Neural cell (in vitro differentiated cells): ENCODE data around the gene PLXNB1. TPM values are rescaled to one million over a fixed set of nuclear protein-coding genes. Genes with fewer than 3 reads are reported as not detected.

Experiments
- H2AFZ ChIP-seq: fragments of 200-600, 300-800 bp; sonication (generic), shearing (Covaris generic); 2 replicates; pipeline ENCODE4 v1.6.0; 2014; ENCODE audit warnings: low read depth, mild to moderate bottlenecking, antibody characterized with exemption, low read length, moderate library complexity
- H3F3A ChIP-seq: fragments of 200-600 bp; shearing (Covaris generic); 2 replicates; pipeline ENCODE4 v1.6.1; 2016; ENCODE audit warnings: mild to moderate bottlenecking, moderate library complexity, mixed read lengths, antibody characterized with exemption, low read length; ENCODE audit not compliant: insufficient read depth, poor library complexity, severe bottlenecking
- H3K27ac ChIP-seq: fragments of 200-600, 300-800 bp; sonication (generic), shearing (Covaris generic); 2 replicates; pipeline ENCODE4 v1.5.1; 2014; ENCODE audit warnings: mild to moderate bottlenecking, low read length, moderate library complexity
- H3K27me3 ChIP-seq: fragments of 300-800, 200-600 bp; sonication (generic), shearing (Covaris generic); 2 replicates; pipeline ENCODE4 v1.6.0; 2014; ENCODE audit warnings: mild to moderate bottlenecking, low read depth, low read length, moderate library complexity; ENCODE audit not compliant: insufficient read depth
- H3K36me3 ChIP-seq: fragments of 300-800, 200-600 bp; sonication (generic), shearing (Covaris generic); 2 replicates; pipeline ENCODE4 v1.5.1; 2014; ENCODE audit warnings: mild to moderate bottlenecking, antibody characterized with exemption, low read length, moderate library complexity; ENCODE audit not compliant: insufficient read depth
- H3K4me2 ChIP-seq: fragments of 300-800, 200-600 bp; sonication (generic), shearing (Covaris generic); 2 replicates; pipeline ENCODE4 v1.6.0; 2014; ENCODE audit warnings: mild to moderate bottlenecking, low read length
- H3K4me3 ChIP-seq: fragments of 300-800, 200-600 bp; sonication (generic), shearing (Covaris generic); 2 replicates; pipeline ENCODE4 v1.5.1; 2014; ENCODE audit warnings: mild to moderate bottlenecking, low read length, moderate library complexity
- H3K79me2 ChIP-seq: fragments of 200-600 bp; shearing (Covaris generic); replicated peaks from 2 replicates; pipeline ENCODE4 v1.6.0; 2014; ENCODE audit warnings: mild to moderate bottlenecking, low read length, moderate library complexity; ENCODE audit not compliant: insufficient read depth
- H3K9ac ChIP-seq: fragments of 300-800, 200-600 bp; sonication (generic), shearing (Covaris generic); 2 replicates; pipeline ENCODE4 v1.6.1; 2016; ENCODE audit warnings: mild to moderate bottlenecking, low read length, mixed read lengths
- H3K9me2 ChIP-seq: fragments of 200-600 bp; shearing (Covaris generic); 2 replicates; pipeline ENCODE4 v1.6.1; 2016; ENCODE audit warnings: mild to moderate bottlenecking, low read length, mixed read lengths; ENCODE audit not compliant: insufficient read depth
- H3K9me3 ChIP-seq: fragments of 200-600, 300-800 bp; sonication (generic), shearing (Covaris generic); 2 replicates; pipeline ENCODE4 v1.6.1; 2016; ENCODE audit warnings: mild to moderate bottlenecking, mixed run types, low read length, moderate library complexity, mixed read lengths
- H4K20me1 ChIP-seq: fragments of 200-600 bp; shearing (Covaris generic); 2 replicates; pipeline ENCODE4 v1.6.1; 2016; ENCODE audit warnings: mild to moderate bottlenecking, mixed run types; ENCODE audit not compliant: insufficient read depth
- EP300 ChIP-seq: fragments of 450-650 bp; conservative IDR thresholded peaks from 2 replicates; pipeline ENCODE4 v1.6.1; 2014; ENCODE audit warnings: antibody characterized with exemption, mild to moderate bottlenecking, moderate library complexity; ENCODE audit not compliant: poor library complexity, severe bottlenecking
- EZH2 ChIP-seq: fragments of 200-600, 300-800 bp; shearing (Covaris generic), sonication (generic); IDR thresholded peaks from 2 replicates; pipeline ENCODE4 v1.6.1; 2014; ENCODE audit warnings: antibody characterized with exemption, low read length, borderline replicate concordance, mild to moderate bottlenecking; ENCODE audit not compliant: insufficient read depth, poor library complexity, severe bottlenecking
- MXI1 ChIP-seq: fragments of 450-650 bp; conservative IDR thresholded peaks from 2 replicates; pipeline ENCODE4 v1.6.1; 2014; ENCODE audit warnings: antibody characterized with exemption, mild to moderate bottlenecking; ENCODE audit not compliant: poor library complexity, severe bottlenecking
- POLR2AphosphoS5 ChIP-seq: IDR thresholded peaks from 2 replicates; pipeline ENCODE4 v1.6.1; 2012
- RAD21 ChIP-seq: fragments of 450-650 bp; conservative IDR thresholded peaks from 2 replicates; pipeline ENCODE4 v1.6.1; 2014; ENCODE audit warnings: antibody characterized with exemption, mild to moderate bottlenecking, moderate library complexity
- SMC3 ChIP-seq: fragments of 450-650 bp; conservative IDR thresholded peaks from 2 replicates; pipeline ENCODE4 v1.6.1; 2014; ENCODE audit warnings: antibody characterized with exemption, mild to moderate bottlenecking, moderate library complexity; ENCODE audit not compliant: poor library complexity
- TAF1 ChIP-seq: IDR thresholded peaks from 2 replicates; pipeline ENCODE4 v1.6.1; 2012; ENCODE audit warnings: low read depth
- polyA plus RNA-seq: library from polyadenylated mRNA; depleted of rRNA; stranded (reverse); fragments of >200 nt; gene quantifications from 2 replicates; pipeline ENCODE4 v1.2.3, GENCODE V29; 2014
- TF ChIP-seq, protein P1 (sequence below): IDR thresholded peaks from 2 replicates; pipeline ENCODE4 v1.6.1; 2012; ENCODE audit warnings: borderline replicate concordance
- TF ChIP-seq, protein P2 (sequence below): fragments of 450-650 bp; IDR thresholded peaks from 2 replicates; pipeline ENCODE4 v1.5.1; 2014; ENCODE audit warnings: antibody characterized with exemption, mild to moderate bottlenecking, moderate library complexity; ENCODE audit not compliant: poor library complexity, severe bottlenecking

The PLXNB1 gene
- polyA plus RNA-seq, 1 donor from 2014 or later, result 134 TPM

DNA sequence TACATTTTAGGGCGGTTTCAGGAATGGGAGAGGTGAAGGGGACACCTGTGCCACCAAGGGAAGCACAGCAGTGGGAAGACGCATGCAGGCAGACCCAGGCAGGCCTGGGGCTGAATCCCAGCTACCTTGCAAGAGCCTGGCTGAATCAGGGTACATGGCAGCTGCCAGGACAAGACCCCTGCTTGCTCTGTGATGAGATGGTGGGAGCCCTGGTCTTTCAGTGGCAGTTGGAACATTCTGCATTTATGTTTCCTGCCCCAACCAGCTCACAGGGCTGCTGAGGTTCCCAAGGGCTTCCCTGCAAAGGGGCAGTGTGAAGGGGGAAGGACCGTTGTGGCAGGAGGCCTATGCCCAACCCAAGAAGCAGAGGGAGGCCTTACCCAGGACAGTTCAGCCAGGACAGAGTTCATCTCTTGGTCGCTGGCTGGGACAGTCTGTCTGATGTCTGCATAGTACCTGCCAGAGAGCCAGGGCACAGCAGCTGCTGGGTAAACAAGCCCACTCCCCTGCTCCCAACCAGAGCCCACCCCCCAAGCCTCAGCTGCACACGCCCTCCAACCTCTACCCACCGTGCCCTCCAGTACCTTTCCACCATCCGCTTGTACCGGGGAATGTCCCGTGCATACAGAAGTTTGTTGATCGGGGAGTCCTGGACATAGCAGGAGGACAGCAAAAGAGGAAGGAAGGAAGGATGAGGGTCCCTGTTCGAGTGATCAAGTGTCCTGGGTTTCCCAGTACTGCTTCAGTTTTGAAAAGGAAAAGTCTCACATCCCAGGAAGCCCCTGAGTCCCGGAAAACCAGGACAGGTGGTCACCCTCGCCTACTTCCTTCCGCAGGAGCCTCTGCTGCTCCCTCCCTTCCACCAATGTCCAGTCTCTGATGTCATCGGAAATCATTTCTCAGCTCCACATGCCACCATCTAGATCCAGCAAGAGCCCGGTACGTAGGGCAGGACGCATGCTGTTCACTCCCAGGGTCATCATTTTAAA lies 23.1 kb downstream of the PLXNB1 start:
- no peak overlapping the region for H3K4me2 ChIP-seq
- no peak overlapping the region for H3K4me3 ChIP-seq
- H3K9me3 ChIP-seq, result no peaks in the 10 kb centered on the region
- no peaks in the 10 kb centered on the region for H3F3A ChIP-seq
- no peak overlapping the region for H3K27ac ChIP-seq
- no peaks in the 10 kb centered on the region for H3K79me2 ChIP-seq
- H3K9ac ChIP-seq, result no peak overlapping the region
- H4K20me1 ChIP-seq, result no peaks in the 10 kb centered on the region
- no peaks in the 10 kb centered on the region for H3K27me3 ChIP-seq
- no peaks in the 10 kb centered on the region for H3K9me2 ChIP-seq
- TF ChIP-seq, protein P1, sequence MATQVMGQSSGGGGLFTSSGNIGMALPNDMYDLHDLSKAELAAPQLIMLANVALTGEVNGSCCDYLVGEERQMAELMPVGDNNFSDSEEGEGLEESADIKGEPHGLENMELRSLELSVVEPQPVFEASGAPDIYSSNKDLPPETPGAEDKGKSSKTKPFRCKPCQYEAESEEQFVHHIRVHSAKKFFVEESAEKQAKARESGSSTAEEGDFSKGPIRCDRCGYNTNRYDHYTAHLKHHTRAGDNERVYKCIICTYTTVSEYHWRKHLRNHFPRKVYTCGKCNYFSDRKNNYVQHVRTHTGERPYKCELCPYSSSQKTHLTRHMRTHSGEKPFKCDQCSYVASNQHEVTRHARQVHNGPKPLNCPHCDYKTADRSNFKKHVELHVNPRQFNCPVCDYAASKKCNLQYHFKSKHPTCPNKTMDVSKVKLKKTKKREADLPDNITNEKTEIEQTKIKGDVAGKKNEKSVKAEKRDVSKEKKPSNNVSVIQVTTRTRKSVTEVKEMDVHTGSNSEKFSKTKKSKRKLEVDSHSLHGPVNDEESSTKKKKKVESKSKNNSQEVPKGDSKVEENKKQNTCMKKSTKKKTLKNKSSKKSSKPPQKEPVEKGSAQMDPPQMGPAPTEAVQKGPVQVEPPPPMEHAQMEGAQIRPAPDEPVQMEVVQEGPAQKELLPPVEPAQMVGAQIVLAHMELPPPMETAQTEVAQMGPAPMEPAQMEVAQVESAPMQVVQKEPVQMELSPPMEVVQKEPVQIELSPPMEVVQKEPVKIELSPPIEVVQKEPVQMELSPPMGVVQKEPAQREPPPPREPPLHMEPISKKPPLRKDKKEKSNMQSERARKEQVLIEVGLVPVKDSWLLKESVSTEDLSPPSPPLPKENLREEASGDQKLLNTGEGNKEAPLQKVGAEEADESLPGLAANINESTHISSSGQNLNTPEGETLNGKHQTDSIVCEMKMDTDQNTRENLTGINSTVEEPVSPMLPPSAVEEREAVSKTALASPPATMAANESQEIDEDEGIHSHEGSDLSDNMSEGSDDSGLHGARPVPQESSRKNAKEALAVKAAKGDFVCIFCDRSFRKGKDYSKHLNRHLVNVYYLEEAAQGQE, result no peak
- TF ChIP-seq RAD21 (no peak), EP300 (no peak), EZH2 (no peak), POLR2AphosphoS5 (no peak), SMC3 (no peak), MXI1 (no peak), TAF1 (no peak)
- TF ChIP-seq, protein P2, sequence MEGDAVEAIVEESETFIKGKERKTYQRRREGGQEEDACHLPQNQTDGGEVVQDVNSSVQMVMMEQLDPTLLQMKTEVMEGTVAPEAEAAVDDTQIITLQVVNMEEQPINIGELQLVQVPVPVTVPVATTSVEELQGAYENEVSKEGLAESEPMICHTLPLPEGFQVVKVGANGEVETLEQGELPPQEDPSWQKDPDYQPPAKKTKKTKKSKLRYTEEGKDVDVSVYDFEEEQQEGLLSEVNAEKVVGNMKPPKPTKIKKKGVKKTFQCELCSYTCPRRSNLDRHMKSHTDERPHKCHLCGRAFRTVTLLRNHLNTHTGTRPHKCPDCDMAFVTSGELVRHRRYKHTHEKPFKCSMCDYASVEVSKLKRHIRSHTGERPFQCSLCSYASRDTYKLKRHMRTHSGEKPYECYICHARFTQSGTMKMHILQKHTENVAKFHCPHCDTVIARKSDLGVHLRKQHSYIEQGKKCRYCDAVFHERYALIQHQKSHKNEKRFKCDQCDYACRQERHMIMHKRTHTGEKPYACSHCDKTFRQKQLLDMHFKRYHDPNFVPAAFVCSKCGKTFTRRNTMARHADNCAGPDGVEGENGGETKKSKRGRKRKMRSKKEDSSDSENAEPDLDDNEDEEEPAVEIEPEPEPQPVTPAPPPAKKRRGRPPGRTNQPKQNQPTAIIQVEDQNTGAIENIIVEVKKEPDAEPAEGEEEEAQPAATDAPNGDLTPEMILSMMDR, result no peak
- peaks cover 5% of the 10 kb centered on the region for H3K36me3 ChIP-seq
- no peak overlapping the region for H2AFZ ChIP-seq

DNA sequence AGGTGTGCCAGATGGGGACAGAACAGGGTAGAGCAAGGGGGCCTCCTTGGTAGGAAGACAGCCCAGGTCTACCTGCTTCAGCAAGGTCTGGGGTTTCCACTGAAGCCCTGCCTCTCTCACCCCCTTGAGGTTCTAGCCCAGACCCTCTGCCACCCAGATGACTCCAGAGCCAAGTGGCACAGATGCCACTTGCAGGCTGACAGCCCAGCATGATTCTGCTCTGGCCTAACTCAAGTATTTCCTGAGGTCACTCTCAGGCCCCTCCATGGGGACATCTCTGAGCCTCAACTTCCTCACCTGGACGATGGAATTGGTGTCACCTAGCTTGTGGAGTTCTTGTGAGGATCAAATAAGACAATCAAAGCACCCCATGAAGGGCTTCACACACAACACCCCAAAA lies 23.9 kb downstream of the PLXNB1 start:
- Histone ChIP-seq H3K4me3 (no peak overlapping the region), H2AFZ (no peak overlapping the region)

More for the DNA sequence above, 23.9 kb downstream of the PLXNB1 start:
- TF ChIP-seq RAD21 (no peak), POLR2AphosphoS5 (no peak), EP300 (no peak), SMC3 (no peak), EZH2 (no peak), MXI1 (no peak), TAF1 (no peak)
- TF ChIP-seq, protein P2, result no peak
- TF ChIP-seq, protein P1, result no peak
- Histone ChIP-seq H3K27ac (no peak overlapping the region), H3K79me2 (no peaks in the 10 kb centered on the region), H3K9me3 (no peaks in the 10 kb centered on the region), H3K9me2 (no peaks in the 10 kb centered on the region), H3K36me3 (peaks cover 5% of the 10 kb centered on the region), H3K4me2 (no peak overlapping the region), H4K20me1 (no peaks in the 10 kb centered on the region), H3K9ac (no peak overlapping the region), H3F3A (no peaks in the 10 kb centered on the region), H3K27me3 (no peaks in the 10 kb centered on the region)
